Spleen (tissue), 11 donors: ENCODE results near the gene UBE2U. TPM values are rescaled to one million over a fixed set of nuclear protein-coding genes. Genes with fewer than 3 reads are reported as not detected.
A peak's percentile ranks its signal among the peaks of the same experiment; 100 is the strongest.
"Not testable (repeated sequence)": the region's sequence is repeated elsewhere in the genome, so short reads cannot be mapped to it uniquely, and the experiment has no call there.

Experiments used
- DNase-seq: peaks from one replicate; pipeline ENCODE4 v3.0.0-alpha.2; 2020
- H3K27ac ChIP-seq, 8 donors: fragments of 200-600 bp; sonication (generic) in 7 of 8; 1 replicate in 4 of 8; 2 replicates in 4 of 8; pipeline versions ENCODE4 v1.5.0 to v1.8.0; 2016 to 2021; ENCODE audit warnings: inconsistent platforms in 4 of 8, mild to moderate bottlenecking in 4 of 8, moderate library complexity in 1 of 8
- H3K27me3 ChIP-seq, 7 donors: fragments of 200-600 bp; sonication (generic) in 6 of 7; replicated peaks in 1 of 7; 1 replicate in 4 of 7; 2 replicates in 3 of 7; pipeline versions ENCODE4 v1.5.0 to v1.8.0; 2016 to 2021; ENCODE audit warnings: inconsistent platforms in 3 of 7, mild to moderate bottlenecking in 1 of 7
- H3K36me3 ChIP-seq, 6 donors: fragments of 200-600 bp; sonication (generic) in 5 of 6; 1 replicate in 4 of 6; 2 replicates in 2 of 6; pipeline versions ENCODE4 v1.5.0 to v1.8.0; 2016 to 2021; ENCODE audit warnings: inconsistent platforms in 2 of 6
- H3K4me1 ChIP-seq, 6 donors: fragments of 200-600 bp; sonication (generic) in 5 of 6; 1 replicate in 3 of 6; 2 replicates in 3 of 6; pipeline versions ENCODE4 v1.5.0 to v1.8.0; 2016 to 2021; ENCODE audit warnings: inconsistent platforms in 3 of 6
- H3K4me3 ChIP-seq, 8 donors: fragments of 200-600 bp; sonication (generic) in 7 of 8; 1 replicate in 4 of 8; 2 replicates in 4 of 8; pipeline versions ENCODE4 v1.5.0 to v1.8.0; 2016 to 2021; ENCODE audit warnings: inconsistent platforms in 4 of 8, mild to moderate bottlenecking in 4 of 8, moderate library complexity in 2 of 8
- H3K9me3 ChIP-seq, 8 donors: fragments of 200-600 bp; sonication (generic) in 7 of 8; 1 replicate in 4 of 8; 2 replicates in 4 of 8; pipeline versions ENCODE4 v1.5.0 to v1.8.0; 2016 to 2021; ENCODE audit warnings: inconsistent platforms in 4 of 8
- POLR2A ChIP-seq, 3 donors: fragments of 450-650 bp; IDR thresholded peaks; one replicate each; pipeline ENCODE4 v1.5.1; 2017; ENCODE audit warnings: antibody characterized with exemption in 3 of 3, mild to moderate bottlenecking in 1 of 3
- POLR2AphosphoS5 ChIP-seq, 3 donors: sonication (generic); formaldehyde crosslinking; IDR thresholded peaks; one replicate each; pipeline ENCODE4 v1.5.1; 2017; ENCODE audit warnings: antibody characterized with exemption in 3 of 3
- WGBS, 5 donors: extraction: QIAGEN DNeasy Blood & Tissue Kit in 3 of 5; methylation state at CpG; one replicate each; pipeline versions ENCODE4 v1.1.5 to v1.1.7; 2013 to 2018; 5-methylcytosine and 5-hydroxymethylcytosine counted together
- intact Hi-C: fragments of 100-400 bp; cut with DNase I; formaldehyde crosslinking; loops from one replicate; pipeline ENCODE4 v1.15.0; 2023; ENCODE audit warnings: low total_unique reads
- polyA plus RNA-seq, 3 donors: library from polyadenylated mRNA; stranded (reverse); fragments of 200-250 nt; gene quantifications; one replicate each; pipeline ENCODE4 v1.2.1, GENCODE V29; 2013
- total RNA-seq, 7 donors: library from RNA; depleted of rRNA in 3 of 7; stranded (reverse); fragments of >200 nt in 3 of 7; fragmentation: NEBNext Ultra II Directional in 4 of 7; extraction: Animal tissue kit (Norgen Biotek cat#: 25700) in 4 of 7; gene quantifications; one replicate each; pipeline versions ENCODE4 v1.1.0 to v1.2.1, GENCODE V29; 2016 to 2021
- TF ChIP-seq, protein P1 (sequence below), 11 experiments: fragments of 200-600 bp in 7 of 11; fragments of 450-650 bp in 4 of 11; sonication (generic) in 4 of 11; IDR thresholded peaks in 8 of 11; conservative IDR thresholded peaks in 3 of 11; 1 replicate in 7 of 11; 2 replicates in 4 of 11; pipeline versions ENCODE4 v1.4.0 to v1.8.0; 2016 to 2021; ENCODE audit warnings: antibody characterized with exemption in 11 of 11, inconsistent platforms in 4 of 11, mild to moderate bottlenecking in 1 of 11
- donor health status: healthy with polysubstance abuse.
- donor health status: DM: no; HTN: no; CAD: no; lungs with moderate emphysema.
- donor health status: DM: no; HTN: no; CAD: no.
- donor health status: Bipolar disorder and iron deficiency.
- donor health status: healthy.
- donor health status: DM: no; HTN: no; CAD: no.
- donor health status: DM: yes; HTN: yes; CAD: no.

Gene UBE2U
- total and polyA plus RNA-seq, 10 donors = not detected

GRCh38 chr1:64246294-64246917 lies 43.0 kb downstream of the UBE2U start:
- intact Hi-C loops = loop anchor here (5.0 to 10.0 kb wide), 2 partner anchors 572 to 629 kb away; no protein-coding TSS in a partner anchor

DNA sequence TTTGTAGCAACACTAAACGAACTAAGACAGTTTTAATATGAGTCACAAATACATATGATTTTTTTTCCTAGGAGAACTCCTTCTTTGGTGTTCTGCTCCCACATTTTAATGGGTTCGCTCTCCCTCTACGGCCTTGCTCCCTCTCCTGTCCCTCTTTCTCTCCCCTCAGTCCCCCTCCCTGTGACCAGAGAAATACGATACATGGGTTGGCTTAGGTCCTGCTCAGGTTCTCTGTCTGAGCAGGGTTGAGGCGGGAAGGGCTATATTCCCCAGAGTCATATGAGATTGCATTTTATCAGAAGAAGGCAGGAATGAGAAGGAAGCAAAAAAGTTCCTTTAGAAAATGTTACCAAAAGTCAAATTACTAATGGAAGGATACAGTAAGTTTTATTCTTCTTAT lies 44.6 kb downstream of the UBE2U start:
- no peak for DNase-seq

More at GRCh38 chr1:64246294-64246917, 43.0 kb downstream of the UBE2U start:
- no peak overlapping the region for H3K4me3 ChIP-seq
- no peak for TF ChIP-seq POLR2AphosphoS5 (IDR thresholded peaks at IDR 0.05)
- TF ChIP-seq, protein P1, sequence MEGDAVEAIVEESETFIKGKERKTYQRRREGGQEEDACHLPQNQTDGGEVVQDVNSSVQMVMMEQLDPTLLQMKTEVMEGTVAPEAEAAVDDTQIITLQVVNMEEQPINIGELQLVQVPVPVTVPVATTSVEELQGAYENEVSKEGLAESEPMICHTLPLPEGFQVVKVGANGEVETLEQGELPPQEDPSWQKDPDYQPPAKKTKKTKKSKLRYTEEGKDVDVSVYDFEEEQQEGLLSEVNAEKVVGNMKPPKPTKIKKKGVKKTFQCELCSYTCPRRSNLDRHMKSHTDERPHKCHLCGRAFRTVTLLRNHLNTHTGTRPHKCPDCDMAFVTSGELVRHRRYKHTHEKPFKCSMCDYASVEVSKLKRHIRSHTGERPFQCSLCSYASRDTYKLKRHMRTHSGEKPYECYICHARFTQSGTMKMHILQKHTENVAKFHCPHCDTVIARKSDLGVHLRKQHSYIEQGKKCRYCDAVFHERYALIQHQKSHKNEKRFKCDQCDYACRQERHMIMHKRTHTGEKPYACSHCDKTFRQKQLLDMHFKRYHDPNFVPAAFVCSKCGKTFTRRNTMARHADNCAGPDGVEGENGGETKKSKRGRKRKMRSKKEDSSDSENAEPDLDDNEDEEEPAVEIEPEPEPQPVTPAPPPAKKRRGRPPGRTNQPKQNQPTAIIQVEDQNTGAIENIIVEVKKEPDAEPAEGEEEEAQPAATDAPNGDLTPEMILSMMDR (IDR thresholded peaks at IDR 0.05 in 8 of 11, conservative IDR thresholded peaks at IDR 0.05 in 3 of 11) = peak; percentile 51 to 86 (median 75)
- peaks cover 0 to 19% (median 0%) of the 10 kb centered on the region in 7 donors for H3K27me3 ChIP-seq
- peaks cover 0 to 32% (median 18%) of the 10 kb centered on the region in 6 donors for H3K4me1 ChIP-seq
- no peak for DNase-seq
- H3K9me3 ChIP-seq = no peaks in the 10 kb centered on the region
- 17 to 25% (median 20%) methylated on average over 4 of the region's 4 CpGs for WGBS, 5 donors
- H3K27ac ChIP-seq = no peak overlapping the region
- no peaks in the 10 kb centered on the region for H3K36me3 ChIP-seq

DNA sequence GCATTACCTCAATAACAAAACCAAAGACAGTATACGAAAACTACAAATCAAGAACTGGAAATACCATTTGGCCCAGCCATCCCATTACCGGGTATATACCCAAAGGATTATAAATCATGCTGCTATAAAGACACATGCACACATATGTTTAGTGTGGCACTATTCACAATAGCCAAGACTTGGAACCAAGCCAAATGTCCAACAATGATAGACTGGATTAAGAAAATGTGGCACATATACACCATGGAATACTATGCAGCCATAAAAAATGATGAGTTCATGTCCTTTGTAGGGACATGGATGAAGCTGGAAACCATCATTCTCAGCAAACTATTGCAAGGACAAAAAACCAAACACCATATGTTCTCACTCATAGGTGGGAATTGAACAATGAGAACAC lies 47.0 kb downstream of the UBE2U start:
- H3K27ac ChIP-seq, intact Hi-C loops, DNase-seq, H3K4me3 ChIP-seq, H3K36me3 ChIP-seq: not testable (repeated sequence)
- Histone ChIP-seq H3K9me3 (peaks cover 0 to 16% (median 2%) of the 10 kb centered on the region in 8 donors), H3K27me3 (peaks cover 0 to 22% (median 0%) of the 10 kb centered on the region in 7 donors), H3K4me1 (peaks cover 0 to 12% (median 3%) of the 10 kb centered on the region in 6 donors)
- 87 to 93% (median 92%) methylated on average over 2 of the region's 2 CpGs for WGBS, 5 donors

More for the DNA sequence above, 44.6 kb downstream of the UBE2U start:
- Histone ChIP-seq H3K9me3 (peaks cover 0 to under 1% (median 0%) of the 10 kb centered on the region in 8 donors), H3K27ac (no peak overlapping the region), H3K4me1 (peaks cover 0 to 28% (median 16%) of the 10 kb centered on the region in 6 donors), H3K4me3 (no peak overlapping the region), H3K27me3 (peaks cover 0 to 22% (median 0%) of the 10 kb centered on the region in 7 donors), H3K36me3 (no peaks in the 10 kb centered on the region)
- intact Hi-C loops = loop anchor here (5.0 to 10.0 kb wide), 2 partner anchors 573 to 631 kb away; no protein-coding TSS in a partner anchor
- TF ChIP-seq POLR2A (IDR thresholded peaks at IDR 0.05) (no peak), POLR2AphosphoS5 (IDR thresholded peaks at IDR 0.05) (no peak)
- TF ChIP-seq, protein P1 (IDR thresholded peaks at IDR 0.05 in 8 of 11, conservative IDR thresholded peaks at IDR 0.05 in 3 of 11) = no peak
- WGBS, 5 donors = 62 to 82% (median 67%) methylated on average over 5 of the region's 5 CpGs

DNA sequence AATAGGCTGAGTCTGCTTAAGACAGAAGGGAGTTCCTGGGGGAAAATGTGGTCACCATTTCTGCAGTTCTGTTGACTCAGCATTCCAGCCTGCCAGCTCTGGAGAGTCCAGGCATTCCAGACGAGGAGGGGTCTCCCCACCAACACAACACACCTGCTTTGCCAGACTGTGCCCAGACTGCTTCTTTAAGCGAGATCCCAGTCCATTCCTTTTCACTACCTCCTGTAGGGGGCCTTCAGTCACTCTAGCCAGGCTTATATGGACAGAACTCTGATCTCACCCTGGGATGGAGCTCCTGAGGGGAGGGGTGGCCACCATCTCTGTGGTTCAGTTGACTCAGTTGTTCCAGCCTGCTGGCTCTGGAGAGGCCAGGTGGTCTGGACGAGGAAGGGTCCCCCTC lies 48.5 kb downstream of the UBE2U start:
- Histone ChIP-seq H3K36me3 (no peaks in the 10 kb centered on the region), H3K4me3 (no peak overlapping the region), H3K4me1 (no peaks in the 10 kb centered on the region), H3K27me3 (peaks cover 0 to 17% (median 0%) of the 10 kb centered on the region in 7 donors), H3K9me3 (peaks cover 0 to 16% (median 2%) of the 10 kb centered on the region in 8 donors), H3K27ac (no peak overlapping the region)
- TF ChIP-seq POLR2A (IDR thresholded peaks at IDR 0.05) = no peak
- 20 to 81% (median 71%) methylated on average over 1 to 3 of the region's 3 CpGs for whole genome bisulfite sequencing, 5 donors
- intact Hi-C loops = no loop called here
- DNase-seq = no peak

DNA sequence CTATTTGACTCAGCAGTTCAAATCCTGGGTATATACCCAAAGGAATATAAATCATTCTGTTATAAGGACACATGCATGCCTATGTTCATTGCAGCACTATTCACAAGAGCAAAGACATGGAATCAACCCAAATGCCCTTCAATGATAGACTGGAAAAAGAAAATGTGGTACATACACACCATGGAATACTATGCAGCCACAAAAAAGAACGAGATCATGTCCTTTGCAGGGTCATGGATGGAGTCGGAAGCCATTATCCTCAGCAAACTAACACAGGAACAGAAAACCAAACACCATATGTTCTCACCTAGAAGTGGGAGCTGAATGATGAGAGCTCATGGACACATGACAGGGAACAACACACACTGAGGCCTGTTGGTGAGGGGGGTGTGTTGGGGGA lies 53.8 kb downstream of the UBE2U start:
- peaks cover 0 to 16% (median 2%) of the 10 kb centered on the region in 8 donors for H3K9me3 ChIP-seq
- H3K4me1 ChIP-seq, H3K36me3 ChIP-seq, intact Hi-C loops, H3K4me3 ChIP-seq, H3K27ac ChIP-seq, DNase-seq, H3K27me3 ChIP-seq: not testable (repeated sequence)
- WGBS, 5 donors = 81 to 88% (median 87%) methylated on average over 2 of the region's 2 CpGs

GRCh38 chr1:64258444-64258843 lies 55.0 kb downstream of the UBE2U start:
- H3K27me3 ChIP-seq, intact Hi-C loops, H3K4me3 ChIP-seq, DNase-seq, H3K4me1 ChIP-seq, H3K36me3 ChIP-seq, H3K27ac ChIP-seq: not testable (repeated sequence)
- H3K9me3 ChIP-seq = peaks cover 0 to 12% (median 2%) of the 10 kb centered on the region in 8 donors
- WGBS, 5 donors = 51 to 100% (median 79%) methylated on average over 2 of the region's 2 CpGs
